Measurements from ENCODE around the gene PPIL4. TPM values are rescaled to one million over a fixed set of nuclear protein-coding genes. Genes with fewer than 3 reads are reported as not detected.
"Not testable (repeated sequence)": the region's sequence is repeated elsewhere in the genome, so short reads cannot be mapped to it uniquely, and the experiment has no call there.

PPIL4 gene
- total and polyA plus RNA-seq, 9 donors: 26.8 to 37.9 (median 30.6) TPM

GRCh38 chr6:149501768-149502167, 44.1 kb downstream of the PPIL4 start:
- no CpG with 5 or more reads among the region's 3 CpGs for WGBS (ENCODE audit: insufficient coverage)
- Histone ChIP-seq H3K4me1 (ENCODE audit: control insufficient read depth, insufficient read depth, low read length) (no peaks in the 10 kb centered on the region), H3K9me3 (replicated peaks; ENCODE audit: control insufficient read depth, low read depth, low read length) (no peaks in the 10 kb centered on the region), H3K4me3 (ENCODE audit: low read length) (no peak overlapping the region), H3K27me3 (ENCODE audit: control insufficient read depth, insufficient read depth, low read length) (no peaks in the 10 kb centered on the region), H3K27ac (ENCODE audit: low read length) (no peak overlapping the region), H3K36me3 (ENCODE audit: control insufficient read depth, insufficient read depth, low read length) (peaks cover 5% of the 10 kb centered on the region)
- DNase-seq: no peak

- Histone ChIP-seq H3K27me3 (ENCODE audit: control insufficient read depth, insufficient read depth, low read length) (no peaks in the 10 kb centered on the region), H3K36me3 (ENCODE audit: control insufficient read depth, insufficient read depth, low read length) (peaks cover 3% of the 10 kb centered on the region), H3K4me1 (ENCODE audit: control insufficient read depth, insufficient read depth, low read length) (no peaks in the 10 kb centered on the region), H3K4me3 (ENCODE audit: low read length) (no peak overlapping the region), H3K27ac (ENCODE audit: low read length) (no peak overlapping the region), H3K9me3 (replicated peaks; ENCODE audit: control insufficient read depth, low read depth, low read length) (no peaks in the 10 kb centered on the region)
- no peak for DNase-seq
- WGBS (ENCODE audit: insufficient coverage): no CpG with 5 or more reads among the region's 1 CpG
Observed at GRCh38 chr6:149501201-149501600, 44.6 kb downstream of the PPIL4 start.

GRCh38 chr6:149500096-149500495, 45.7 kb downstream of the PPIL4 start:
- no CpG with 5 or more reads among the region's 1 CpG for WGBS (ENCODE audit: insufficient coverage)
- H3K36me3 ChIP-seq (ENCODE audit: control insufficient read depth, insufficient read depth, low read length): no peaks in the 10 kb centered on the region
- no peak overlapping the region for H3K4me3 ChIP-seq (ENCODE audit: low read length)
- H3K4me1 ChIP-seq (ENCODE audit: control insufficient read depth, insufficient read depth, low read length): no peaks in the 10 kb centered on the region
- no peaks in the 10 kb centered on the region for H3K27me3 ChIP-seq (ENCODE audit: control insufficient read depth, insufficient read depth, low read length)
- H3K9me3 ChIP-seq (replicated peaks; ENCODE audit: control insufficient read depth, low read depth, low read length): no peaks in the 10 kb centered on the region
- H3K27ac ChIP-seq (ENCODE audit: low read length): no peak overlapping the region
- DNase-seq: peak; percentile 10

- H3K27me3 ChIP-seq (ENCODE audit: control insufficient read depth, insufficient read depth, low read length): no peaks in the 10 kb centered on the region
- no peak overlapping the region for H3K4me3 ChIP-seq (ENCODE audit: low read length)
- H3K27ac ChIP-seq (ENCODE audit: low read length): peak overlapping the region; percentile 66
- no peaks in the 10 kb centered on the region for H3K9me3 ChIP-seq (replicated peaks; ENCODE audit: control insufficient read depth, low read depth, low read length)
- H3K36me3 ChIP-seq (ENCODE audit: control insufficient read depth, insufficient read depth, low read length): no peaks in the 10 kb centered on the region
- peak; percentile 88 for DNase-seq
- no peaks in the 10 kb centered on the region for H3K4me1 ChIP-seq (ENCODE audit: control insufficient read depth, insufficient read depth, low read length)
- WGBS (ENCODE audit: insufficient coverage): no CpG with 5 or more reads among the region's 3 CpGs
Observed at GRCh38 chr6:149499066-149499465, 46.8 kb downstream of the PPIL4 start.

- no peak overlapping the region for H3K27ac ChIP-seq (ENCODE audit: low read length)
- H3K4me3 ChIP-seq (ENCODE audit: low read length): no peak overlapping the region
- H3K27me3 ChIP-seq (ENCODE audit: control insufficient read depth, insufficient read depth, low read length): no peaks in the 10 kb centered on the region
- WGBS (ENCODE audit: insufficient coverage): no CpG with 5 or more reads among the region's 2 CpGs
- no peak for DNase-seq
- H3K36me3 ChIP-seq (ENCODE audit: control insufficient read depth, insufficient read depth, low read length): no peaks in the 10 kb centered on the region
- H3K4me1 ChIP-seq (ENCODE audit: control insufficient read depth, insufficient read depth, low read length): no peaks in the 10 kb centered on the region
- no peaks in the 10 kb centered on the region for H3K9me3 ChIP-seq (replicated peaks; ENCODE audit: control insufficient read depth, low read depth, low read length)
Observed at GRCh38 chr6:149497365-149497764, 48.5 kb downstream of the PPIL4 start.

- not testable (repeated sequence) for H3K4me1 ChIP-seq (ENCODE audit: control insufficient read depth, insufficient read depth, low read length); H3K27ac ChIP-seq (ENCODE audit: low read length); H3K9me3 ChIP-seq (replicated peaks; ENCODE audit: control insufficient read depth, low read depth, low read length); H3K27me3 ChIP-seq (ENCODE audit: control insufficient read depth, insufficient read depth, low read length); H3K36me3 ChIP-seq (ENCODE audit: control insufficient read depth, insufficient read depth, low read length); H3K4me3 ChIP-seq (ENCODE audit: low read length); DNase-seq
- 87% methylated on average over 3 of the region's 6 CpGs for WGBS (ENCODE audit: insufficient coverage)
Observed at GRCh38 chr6:149496597-149496996, 49.2 kb downstream of the PPIL4 start.

- H3K27ac ChIP-seq (ENCODE audit: low read length); DNase-seq: not testable (repeated sequence)
Observed at GRCh38 chr6:149495349-149496016, 50.4 kb downstream of the PPIL4 start.

GRCh38 chr6:149494810-149495209, 51.0 kb downstream of the PPIL4 start:
- 90% methylated on average over 2 of the region's 4 CpGs for WGBS (ENCODE audit: insufficient coverage)
- H3K4me3 ChIP-seq (ENCODE audit: low read length); H3K9me3 ChIP-seq (replicated peaks; ENCODE audit: control insufficient read depth, low read depth, low read length); H3K36me3 ChIP-seq (ENCODE audit: control insufficient read depth, insufficient read depth, low read length); H3K27ac ChIP-seq (ENCODE audit: low read length); H3K4me1 ChIP-seq (ENCODE audit: control insufficient read depth, insufficient read depth, low read length); DNase-seq; H3K27me3 ChIP-seq (ENCODE audit: control insufficient read depth, insufficient read depth, low read length): not testable (repeated sequence)

More at GRCh38 chr6:149495349-149496016, 50.4 kb downstream of the PPIL4 start:
- not testable (repeated sequence) for H3K27me3 ChIP-seq (ENCODE audit: control insufficient read depth, insufficient read depth, low read length); H3K4me1 ChIP-seq (ENCODE audit: control insufficient read depth, insufficient read depth, low read length); H3K4me3 ChIP-seq (ENCODE audit: low read length); H3K9me3 ChIP-seq (replicated peaks; ENCODE audit: control insufficient read depth, low read depth, low read length); H3K36me3 ChIP-seq (ENCODE audit: control insufficient read depth, insufficient read depth, low read length)
- WGBS (ENCODE audit: insufficient coverage): 100% methylated on average over 1 of the region's 11 CpGs

- no peak for DNase-seq
- Histone ChIP-seq H3K9me3 (replicated peaks; ENCODE audit: control insufficient read depth, low read depth, low read length) (no peaks in the 10 kb centered on the region), H3K27ac (ENCODE audit: low read length) (no peak overlapping the region), H3K4me3 (ENCODE audit: low read length) (no peak overlapping the region), H3K4me1 (ENCODE audit: control insufficient read depth, insufficient read depth, low read length) (no peaks in the 10 kb centered on the region), H3K36me3 (ENCODE audit: control insufficient read depth, insufficient read depth, low read length) (no peaks in the 10 kb centered on the region), H3K27me3 (ENCODE audit: control insufficient read depth, insufficient read depth, low read length) (no peaks in the 10 kb centered on the region)
- whole genome bisulfite sequencing (ENCODE audit: insufficient coverage): 62% methylated on average over 7 of the region's 7 CpGs
Observed at GRCh38 chr6:149493761-149494320, 52.0 kb downstream of the PPIL4 start.

GRCh38 chr6:149492798-149493343, 53.0 kb downstream of the PPIL4 start:
- Histone ChIP-seq H3K4me1 (ENCODE audit: control insufficient read depth, insufficient read depth, low read length) (no peaks in the 10 kb centered on the region), H3K27ac (ENCODE audit: low read length) (no peak overlapping the region), H3K9me3 (replicated peaks; ENCODE audit: control insufficient read depth, low read depth, low read length) (no peaks in the 10 kb centered on the region), H3K27me3 (ENCODE audit: control insufficient read depth, insufficient read depth, low read length) (no peaks in the 10 kb centered on the region), H3K4me3 (ENCODE audit: low read length) (no peak overlapping the region), H3K36me3 (ENCODE audit: control insufficient read depth, insufficient read depth, low read length) (no peaks in the 10 kb centered on the region)
- no peak for DNase-seq
- WGBS (ENCODE audit: insufficient coverage): 80% methylated on average over 1 of the region's 4 CpGs
